SK-N-SH (cell line): ENCODE data around the gene SLC10A1. TPM values are rescaled to one million over a fixed set of nuclear protein-coding genes. Genes with fewer than 3 reads are reported as not detected.

Source experiments
- CTCF ChIA-PET: fragments of 300-600, 350-600 bp; formaldehyde crosslinking; extraction: SDS; loops from one replicate; lab custom pipeline; 2021; lab: Yijun Ruan, JAX
- POLR2A ChIA-PET: fragments of 350-600 bp; sonication (Branson Sonifier 250); formaldehyde crosslinking; extraction: SDS; loops from one replicate; lab custom pipeline; 2020; ENCODE audit warnings: antibody characterized with exemption, inconsistent platforms; lab: Yijun Ruan, JAX
- DNase-seq: peaks from one replicate; pipeline ENCODE4 v3.0.0; 2012
- H2AFZ ChIP-seq: fragments of 200-600 bp; sonication (generic); 2 replicates; pipeline ENCODE4 v1.8.1; 2016; ENCODE audit warnings: antibody characterized with exemption, mild to moderate bottlenecking, low read depth
- H3F3A ChIP-seq: fragments of 200-600 bp; sonication (generic); replicated peaks from 2 replicates; pipeline ENCODE3; 2016; ENCODE audit warnings: antibody characterized with exemption, mild to moderate bottlenecking; ENCODE audit not compliant: insufficient read depth
- H3K27ac ChIP-seq, 2 experiments: fragments of 200-500 bp in 1 of 2; fragments of 200-600 bp in 1 of 2; sonication (Bioruptor generic) in 1 of 2; sonication (generic), shearing (Covaris generic) in 1 of 2; 2 replicates each; pipeline versions ENCODE4 v1.5.1 to v1.6.1; 2014 to 2016; ENCODE audit warnings: low read depth in 2 of 2, inconsistent platforms in 1 of 2, low read length in 1 of 2, mild to moderate bottlenecking in 1 of 2, mixed read lengths in 1 of 2
- H3K27me3 ChIP-seq: fragments of 200-600 bp; sonication (generic), shearing (Covaris generic); 2 replicates; pipeline ENCODE4 v1.6.1; 2016; ENCODE audit warnings: mixed run types; ENCODE audit not compliant: insufficient read depth
- H3K36me3 ChIP-seq, 2 experiments: fragments of 200-500 bp in 1 of 2; fragments of 200-600 bp in 1 of 2; sonication (Bioruptor generic) in 1 of 2; sonication (generic) in 1 of 2; replicated peaks in 1 of 2; 2 replicates each; pipeline versions ENCODE3 to v1.5.1; 2014 to 2016; ENCODE audit warnings: low read length in 1 of 2, mild to moderate bottlenecking in 1 of 2; ENCODE audit not compliant: insufficient read depth in 2 of 2, control insufficient read depth in 1 of 2
- H3K4me1 ChIP-seq, 2 experiments: fragments of 200-500 bp in 1 of 2; fragments of 200-600 bp in 1 of 2; sonication (Bioruptor generic) in 1 of 2; sonication (generic), shearing (Covaris generic) in 1 of 2; 2 replicates each; pipeline versions ENCODE4 v1.5.1 to v1.6.1; 2014 to 2016; ENCODE audit warnings: low read depth in 1 of 2, low read length in 1 of 2, mixed run types in 1 of 2; ENCODE audit not compliant: insufficient read depth in 2 of 2, control insufficient read depth in 1 of 2
- H3K4me2 ChIP-seq: fragments of 200-600 bp; sonication (generic), shearing (Covaris generic); 2 replicates; pipeline ENCODE4 v1.6.1; 2017; ENCODE audit warnings: mixed run types
- H3K4me3 ChIP-seq, 2 experiments: fragments of 200-500 bp in 1 of 2; fragments of 200-600 bp in 1 of 2; sonication (Bioruptor generic) in 1 of 2; sonication (generic), shearing (Covaris generic) in 1 of 2; 2 replicates each; pipeline versions ENCODE4 v1.5.1 to v1.8.1; 2014 to 2016; ENCODE audit warnings: low read depth in 2 of 2, inconsistent platforms in 1 of 2, low read length in 1 of 2, mild to moderate bottlenecking in 1 of 2, mixed read lengths in 1 of 2, moderate library complexity in 1 of 2
- H3K79me2 ChIP-seq: fragments of 200-600 bp; sonication (generic); 2 replicates; pipeline ENCODE4 v1.8.1; 2017; ENCODE audit warnings: mild to moderate bottlenecking; ENCODE audit not compliant: insufficient read depth
- H3K9ac ChIP-seq: fragments of 200-600 bp; sonication (generic); 2 replicates; pipeline ENCODE4 v1.6.1; 2017; ENCODE audit warnings: mixed run types
- H3K9me2 ChIP-seq: fragments of 200-600 bp; sonication (generic); 2 replicates; pipeline ENCODE4 v1.6.1; 2017; ENCODE audit warnings: mixed run types
- H3K9me3 ChIP-seq: fragments of 200-600 bp; sonication (generic); 2 replicates; pipeline ENCODE4 v1.6.1; 2017; ENCODE audit warnings: mixed run types, mild to moderate bottlenecking, moderate library complexity
- H4K20me1 ChIP-seq: fragments of 200-600 bp; sonication (generic); 2 replicates; pipeline ENCODE4 v1.6.1; 2017; ENCODE audit warnings: mild to moderate bottlenecking, mixed run types; ENCODE audit not compliant: insufficient read depth
- CTCF ChIP-seq: fragments of 200-600 bp; sonication (generic); IDR thresholded peaks from 2 replicates; pipeline ENCODE4 v1.6.1; 2017; ENCODE audit warnings: antibody characterized with exemption, mild to moderate bottlenecking, moderate library complexity
- EZH2phosphoT487 ChIP-seq: fragments of 200-600 bp; sonication (generic); IDR thresholded peaks from 2 replicates; pipeline ENCODE4 v1.6.1; 2017; ENCODE audit warnings: low read depth, mixed run types, mild to moderate bottlenecking, antibody characterized with exemption, moderate library complexity, borderline replicate concordance
- FOSL2 ChIP-seq: IDR thresholded peaks from 2 replicates; pipeline ENCODE4 v1.4.0; 2012; ENCODE audit warnings: low read depth, mild to moderate bottlenecking, moderate library complexity, borderline replicate concordance
- FOXJ3 ChIP-seq: sonication (generic); formaldehyde crosslinking; IDR thresholded peaks from 2 replicates; pipeline ENCODE4 v1.5.1; 2020; ENCODE audit warnings: mild to moderate bottlenecking, missing genetic modification reagents
- FOXM1 ChIP-seq: IDR thresholded peaks from 2 replicates; pipeline ENCODE4 v1.4.0; 2012; ENCODE audit warnings: low read depth, mild to moderate bottlenecking
- GABPA ChIP-seq: IDR thresholded peaks from 2 replicates; pipeline ENCODE4 v1.4.0; 2012; ENCODE audit warnings: low read depth, mild to moderate bottlenecking
- IRF3 ChIP-seq: fragments of 150-350 bp; IDR thresholded peaks from 2 replicates; pipeline ENCODE4 v1.6.1; 2016; ENCODE audit warnings: mild to moderate bottlenecking, low read depth, low read length
- JUND ChIP-seq: IDR thresholded peaks from 2 replicates; pipeline ENCODE4 v1.4.0; 2012
- NFIC ChIP-seq: IDR thresholded peaks from 2 replicates; pipeline ENCODE4 v1.4.0; 2012; ENCODE audit warnings: borderline replicate concordance
- NRF1 ChIP-seq: IDR thresholded peaks from 2 replicates; pipeline ENCODE4 v1.6.1; 2012; ENCODE audit warnings: low read depth, mild to moderate bottlenecking, low read length
- PBX3 ChIP-seq: IDR thresholded peaks from 2 replicates; pipeline ENCODE4; 2012
- RAD21 ChIP-seq: IDR thresholded peaks from 2 replicates; pipeline ENCODE4 v1.6.1; 2012; ENCODE audit warnings: mild to moderate bottlenecking, low read length
- RCOR1 ChIP-seq: fragments of 150-350 bp; IDR thresholded peaks from 2 replicates; pipeline ENCODE4 v1.6.1; 2017; ENCODE audit warnings: antibody characterized with exemption, low read length
- SIN3A ChIP-seq: IDR thresholded peaks from 2 replicates; pipeline ENCODE4 v1.6.1; 2012; ENCODE audit warnings: low read depth, mild to moderate bottlenecking, low read length, moderate library complexity, borderline replicate concordance
- SMC3 ChIP-seq: IDR thresholded peaks from 2 replicates; pipeline ENCODE4 v1.6.1; 2012; ENCODE audit warnings: low read depth, low read length, improper control_type of control experiment
- TAF1 ChIP-seq: IDR thresholded peaks from 2 replicates; pipeline ENCODE4 v1.6.1; 2012; ENCODE audit warnings: low read depth, mild to moderate bottlenecking, low read length, moderate library complexity, borderline replicate concordance
- TEAD4 ChIP-seq: IDR thresholded peaks from 2 replicates; pipeline ENCODE4 v1.4.0; 2012; ENCODE audit warnings: mild to moderate bottlenecking, borderline replicate concordance; ENCODE audit not compliant: insufficient read depth
- USF2 ChIP-seq: fragments of 150-350 bp; IDR thresholded peaks from 2 replicates; pipeline ENCODE4 v1.6.1; 2017; ENCODE audit warnings: antibody characterized with exemption, low read length, low read depth, borderline replicate concordance
- YY1 ChIP-seq: IDR thresholded peaks from 2 replicates; pipeline ENCODE4 v1.4.0; 2012; ENCODE audit warnings: low read depth, mild to moderate bottlenecking
- WGBS: methylation state at CpG from one replicate; pipeline ENCODE4 v1.1.6; 2017; ENCODE audit warnings: low lambda C conversion rate; 5-methylcytosine and 5-hydroxymethylcytosine counted together
- polyA plus RNA-seq, 3 experiments: library from polyadenylated mRNA; depleted of rRNA; stranded (reverse); fragments of >200 nt; gene quantifications; 2 replicates each; pipeline ENCODE4 v1.2.3, GENCODE V29; 2012

SLC10A1 gene
- polyA plus RNA-seq, 1 of the 3 experiments (the other 2 are of a cell fraction): not detected

GRCh38 chr14:69811227-69811867 is 14.3 kb upstream of the SLC10A1 start:
- ChIA-PET CTCF (interaction anchor here (1.0 to 2.9 kb wide), 3 partner anchors 8 to 216 kb away, joined by 3 to 19 read pairs (median 16); no protein-coding TSS in a partner anchor), POLR2A (no interaction called here)
- H3K4me1 ChIP-seq: no peaks in the 10 kb centered on the region; a peak in 1 of 4 replicates
- DNase-seq: no peak
- no peak overlapping the region for H2AFZ ChIP-seq
- no peaks in the 10 kb centered on the region for H3F3A ChIP-seq
- H3K9me2 ChIP-seq: no peaks in the 10 kb centered on the region
- TF ChIP-seq SIN3A (no peak), TEAD4 (no peak), USF2 (no peak), FOXM1 (no peak), YY1 (no peak), PBX3 (no peak), EZH2phosphoT487 (no peak), RCOR1 (no peak), NFIC (no peak), CTCF (no peak), GABPA (no peak), RAD21 (no peak), TAF1 (no peak), FOSL2 (no peak), JUND (no peak), SMC3 (no peak), NRF1 (no peak), FOXJ3 (no peak), IRF3 (no peak)
- no peaks in the 10 kb centered on the region for H3K36me3 ChIP-seq
- H3K4me3 ChIP-seq: no peak overlapping the region
- H3K9me3 ChIP-seq: no peaks in the 10 kb centered on the region
- no peaks in the 10 kb centered on the region for H3K79me2 ChIP-seq
- 61% methylated on average over 13 of the region's 13 CpGs for WGBS
- no peaks in the 10 kb centered on the region; the same call in 1 of the 2 replicates for H3K27me3 ChIP-seq
- H3K9ac ChIP-seq: no peak overlapping the region
- H3K27ac ChIP-seq: no peak overlapping the region
- H3K4me2 ChIP-seq: no peak overlapping the region
- H4K20me1 ChIP-seq: no peaks in the 10 kb centered on the region
